Measurements from ENCODE around the gene HTR2A.

GRCh38 chr13:46803586-46803985 is 93.3 kb downstream of the HTR2A start:
- TF ChIP-seq RAD21 (conservative IDR thresholded peaks at IDR 0.05) (no peak), CTCF (IDR thresholded peaks at IDR 0.05; ENCODE audit: poor library complexity, severe bottlenecking) (no peak), REST (IDR thresholded peaks at IDR 0.05; ENCODE audit: borderline replicate concordance) (no peak)
